Measurements from ENCODE around the gene TIGD6. TPM values are rescaled to one million over a fixed set of nuclear protein-coding genes. Genes with fewer than 3 reads are reported as not detected.

TIGD6 gene
- total and polyA plus RNA-seq, 9 of the 15 experiments (the other 6 are each of a cell fraction or from before 2014, with no cell fraction given), result 1.8 to 6.3 (median 3.9) TPM

DNA sequence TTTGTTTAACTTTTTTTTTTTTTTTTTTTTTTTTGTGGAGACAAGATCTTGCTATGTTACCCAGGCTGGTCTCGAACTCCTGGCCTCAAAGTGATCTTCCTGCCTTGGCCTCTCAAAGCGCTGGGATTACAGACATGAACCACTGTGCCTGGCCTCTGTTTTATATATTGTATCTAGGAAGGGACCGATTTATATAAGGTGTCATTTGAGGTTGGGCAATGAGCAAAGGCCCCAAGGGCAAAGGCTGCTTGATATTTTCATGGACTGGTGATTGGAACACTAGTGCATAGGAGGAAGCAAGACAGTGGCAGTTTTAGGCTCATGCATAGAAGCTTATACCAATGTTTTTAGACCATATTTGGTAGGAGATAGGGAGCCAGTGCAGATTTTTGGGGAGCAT lies 36.7 kb downstream of the TIGD6 start:
- ATAC-seq (no peak), DNase-seq (ENCODE audit: extremely low read depth in 1 of 4, low spot score in 3 of 4) (no peak), FAIRE-seq (no peak)
- Histone ChIP-seq H3K9me3 (replicated peaks; ENCODE audit: control insufficient read depth, insufficient read depth, low read depth, low read length) (no peaks in the 10 kb centered on the region), H3K79me2 (ENCODE audit: control insufficient read depth, insufficient read depth, low read length) (0 out of 3 replicates have a peak, but pooled peaks cover 4% of the 10 kb centered on the region), H3K27me3 (ENCODE audit: control insufficient read depth in 2 of 2, insufficient read depth in 2 of 2, low read length in 2 of 2) (no peaks in the 10 kb centered on the region), H3K4me2 (ENCODE audit: insufficient read depth, low read length) (no peak overlapping the region), H3K4me3 (no peak overlapping the region), H3K4me1 (replicated peaks in 1 of 2; ENCODE audit: control insufficient read depth in 2 of 2, insufficient read depth in 2 of 2, low read length in 2 of 2) (peaks cover 14 to 21% of the 10 kb centered on the region in 2 experiments; a peak in 4 of 5 replicates), H3K27ac (ENCODE audit: extremely low read depth, low read depth, low read length) (no peak overlapping the region), H3K36me3 (ENCODE audit: control insufficient read depth, insufficient read depth, low read length) (no peaks in the 10 kb centered on the region), H2AFZ (ENCODE audit: low read depth, low read length) (no peak overlapping the region), H3K9ac (ENCODE audit: insufficient read depth in 1 of 2, low read depth in 2 of 2, low read length in 2 of 2) (no peak overlapping the region), H3K9me1 (ENCODE audit: control insufficient read depth, insufficient read depth, low read length) (no peaks in the 10 kb centered on the region), H4K20me1 (replicated peaks; ENCODE audit: control insufficient read depth, insufficient read depth, low read length) (no peaks in the 10 kb centered on the region)
- POLR2A ChIA-PET, result no interaction called here
- CTCF ChIA-PET (ENCODE audit: low intra/inter-chr PET ratio), result no interaction called here
- intact Hi-C loops (cut with micrococcal nuclease) (loop anchor here (2.0 to 5.0 kb wide), 2 partner anchors 27 to 111 kb away; no protein-coding TSS in a partner anchor), in situ Hi-C loops (cut with MboI) (loop anchor here (10.0 kb wide), 1 partner anchor 109 kb away; no protein-coding TSS in a partner anchor)
- TF ChIP-seq FOXK1 (CRISPR knock-in tag; IDR thresholded peaks at IDR 0.05; ENCODE audit: borderline replicate concordance) (no peak), THAP12 (CRISPR knock-in tag; IDR thresholded peaks at IDR 0.05) (no peak), DIDO1 (tag; IDR thresholded peaks at IDR 0.05; ENCODE audit: low read depth) (no peak), ZNF408 (CRISPR knock-in tag; IDR thresholded peaks at IDR 0.05; ENCODE audit: low read depth) (no peak), TRIM24 (IDR thresholded peaks at IDR 0.05) (no peak), TCF3 (CRISPR knock-in tag; IDR thresholded peaks at IDR 0.05) (no peak), PHB (CRISPR knock-in tag; IDR thresholded peaks at IDR 0.05) (no peak), TBP (optimal IDR thresholded peaks at IDR 0.05; ENCODE audit: low read depth, low read length) (no peak), ZFP30 (CRISPR knock-in tag; IDR thresholded peaks at IDR 0.05; ENCODE audit: borderline replicate concordance) (no peak), TCF7 (IDR thresholded peaks at IDR 0.05; ENCODE audit: borderline replicate concordance) (no peak), SRF (CRISPR knock-in tag; IDR thresholded peaks at IDR 0.05) (no peak), ERF (CRISPR knock-in tag; IDR thresholded peaks at IDR 0.05) (no peak), ZNF197 (CRISPR knock-in tag; IDR thresholded peaks at IDR 0.05; ENCODE audit: low read depth) (no peak), GABPB1 (CRISPR knock-in tag; IDR thresholded peaks at IDR 0.05) (no peak), ARHGAP35 (IDR thresholded peaks at IDR 0.05; ENCODE audit: partially characterized antibody) (no peak)
- TF ChIP-seq, protein P1, sequence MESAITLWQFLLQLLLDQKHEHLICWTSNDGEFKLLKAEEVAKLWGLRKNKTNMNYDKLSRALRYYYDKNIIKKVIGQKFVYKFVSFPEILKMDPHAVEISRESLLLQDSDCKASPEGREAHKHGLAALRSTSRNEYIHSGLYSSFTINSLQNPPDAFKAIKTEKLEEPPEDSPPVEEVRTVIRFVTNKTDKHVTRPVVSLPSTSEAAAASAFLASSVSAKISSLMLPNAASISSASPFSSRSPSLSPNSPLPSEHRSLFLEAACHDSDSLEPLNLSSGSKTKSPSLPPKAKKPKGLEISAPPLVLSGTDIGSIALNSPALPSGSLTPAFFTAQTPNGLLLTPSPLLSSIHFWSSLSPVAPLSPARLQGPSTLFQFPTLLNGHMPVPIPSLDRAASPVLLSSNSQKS (CRISPR knock-in tag; IDR thresholded peaks at IDR 0.05), result no peak
- whole genome bisulfite sequencing (ENCODE audit: insufficient coverage, low coverage, missing lambda C conversion rate), result 77% methylated on average over 3 of the region's 3 CpGs
- BruUV-seq (replicated peaks), result no TSS peak
